Osteoblast (primary cell): ENCODE data around the gene TOR1B. TPM values are rescaled to one million over a fixed set of nuclear protein-coding genes. Genes with fewer than 3 reads are reported as not detected.

Source experiments
- total RNA-seq: library from RNA; depleted of rRNA; stranded (reverse); fragments of >200 nt; gene quantifications from 2 replicates; pipeline ENCODE4 v1.2.3, GENCODE V29; 2012

TOR1B gene
- total RNA-seq, 1 donor: 27.5 TPM

Other genes starting within 250 kb of the TOR1B start
- gene C9orf50, start 182.1 kb upstream of the TOR1B start, total RNA-seq: under 0.01 and 0.36 TPM in 2 replicates
- 26.4 and 28.6 TPM in 2 replicates for gene NTMT1, start 177.0 kb upstream of the TOR1B start, total RNA-seq
- 21.0 and 23.9 TPM in 2 replicates for gene ASB6, start 161.0 kb upstream of the TOR1B start, total RNA-seq
- gene PRRX2, start 137.5 kb upstream of the TOR1B start, total RNA-seq: 27.5 and 34.8 TPM in 2 replicates
- 70.9 and 115 TPM in 2 replicates for gene PTGES, start 50.1 kb upstream of the TOR1B start, total RNA-seq
- 52.1 and 52.5 TPM in 2 replicates for gene TOR1A, start 21.0 kb downstream of the TOR1B start, total RNA-seq
- 30.8 and 41.0 TPM in 2 replicates for gene C9orf78, start 32.1 kb downstream of the TOR1B start, total RNA-seq
- gene USP20, start 32.3 kb downstream of the TOR1B start, total RNA-seq: 9.1 and 10.5 TPM in 2 replicates
- 31.8 and 35.9 TPM in 2 replicates for gene FNBP1, start 240.0 kb downstream of the TOR1B start, total RNA-seq